Ectodermal cell (in vitro differentiated cells): ENCODE results near the gene VIT.
"Not testable (repeated sequence)": the region's sequence is repeated elsewhere in the genome, so short reads cannot be mapped to it uniquely, and the experiment has no call there.

Source experiments
- H3K27ac ChIP-seq: 2 replicates; pipeline ENCODE4 v1.7.0; 2013; ENCODE audit warnings: mild to moderate bottlenecking, low read depth, low read length; ENCODE audit not compliant: insufficient read depth, poor library complexity, severe bottlenecking
- H3K27me3 ChIP-seq: 2 replicates; pipeline ENCODE4 v1.7.0; 2013; ENCODE audit warnings: mild to moderate bottlenecking, low read length; ENCODE audit not compliant: insufficient read depth, control insufficient read depth, poor library complexity, severe bottlenecking
- H3K36me3 ChIP-seq: one replicate; pipeline ENCODE4 v1.7.0; 2013; ENCODE audit warnings: low read length; ENCODE audit not compliant: control insufficient read depth, insufficient read depth
- H3K4me1 ChIP-seq: one replicate; pipeline ENCODE4 v1.7.0; 2013; ENCODE audit warnings: low read length; ENCODE audit not compliant: control insufficient read depth, insufficient read depth
- H3K4me3 ChIP-seq: 2 replicates; pipeline ENCODE4 v1.7.0; 2013; ENCODE audit warnings: low read depth, low read length, control low read depth; ENCODE audit not compliant: insufficient read depth
- H3K9me3 ChIP-seq: 2 replicates; pipeline ENCODE4 v1.7.0; 2013; ENCODE audit warnings: mild to moderate bottlenecking, low read length, moderate library complexity; ENCODE audit not compliant: control insufficient read depth
- WGBS, 2 experiments: methylation state at CpG; one replicate each; pipeline ENCODE4 v1.1.7; 2013; ENCODE audit warnings: missing lambda C conversion rate in 2 of 2; 5-methylcytosine and 5-hydroxymethylcytosine counted together

Gene VIT

DNA sequence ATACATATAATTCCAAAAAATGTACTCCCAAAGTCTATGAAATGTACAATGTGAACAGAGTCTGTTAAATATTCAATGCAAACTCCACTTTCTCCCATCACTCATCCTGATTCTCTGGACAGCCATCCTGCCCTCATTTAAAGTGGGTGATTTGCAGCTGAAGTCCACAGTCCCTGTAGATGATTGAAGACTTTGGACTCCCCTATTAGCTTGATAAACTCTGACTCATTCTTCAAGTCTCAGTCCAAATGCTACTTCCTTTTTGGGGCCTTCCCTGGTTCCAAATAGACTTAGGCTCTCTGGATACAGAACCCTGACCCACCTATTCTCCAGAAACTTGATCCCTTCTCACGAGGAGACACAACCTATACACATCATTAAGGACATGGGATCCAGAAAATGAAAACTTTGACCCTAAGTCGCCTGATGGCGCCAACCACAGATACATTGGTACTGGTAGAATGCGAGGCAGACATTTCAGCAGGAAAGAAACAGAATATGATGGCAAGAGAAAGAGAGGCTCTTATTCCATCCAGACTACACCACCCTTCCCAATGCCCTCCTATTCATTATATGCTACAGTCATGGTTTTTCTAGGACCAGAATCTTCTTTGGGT lies 122.7 kb downstream of the VIT start:
- WGBS, 2 experiments, result 63 to 84% methylated on average over 4 of the region's 4 CpGs
- Histone ChIP-seq H3K36me3 (no peaks in the 10 kb centered on the region), H3K9me3 (no peaks in the 10 kb centered on the region), H3K4me1 (peaks cover 8% of the 10 kb centered on the region), H3K4me3 (no peak overlapping the region), H3K27me3 (no peaks in the 10 kb centered on the region), H3K27ac (no peak overlapping the region)

DNA sequence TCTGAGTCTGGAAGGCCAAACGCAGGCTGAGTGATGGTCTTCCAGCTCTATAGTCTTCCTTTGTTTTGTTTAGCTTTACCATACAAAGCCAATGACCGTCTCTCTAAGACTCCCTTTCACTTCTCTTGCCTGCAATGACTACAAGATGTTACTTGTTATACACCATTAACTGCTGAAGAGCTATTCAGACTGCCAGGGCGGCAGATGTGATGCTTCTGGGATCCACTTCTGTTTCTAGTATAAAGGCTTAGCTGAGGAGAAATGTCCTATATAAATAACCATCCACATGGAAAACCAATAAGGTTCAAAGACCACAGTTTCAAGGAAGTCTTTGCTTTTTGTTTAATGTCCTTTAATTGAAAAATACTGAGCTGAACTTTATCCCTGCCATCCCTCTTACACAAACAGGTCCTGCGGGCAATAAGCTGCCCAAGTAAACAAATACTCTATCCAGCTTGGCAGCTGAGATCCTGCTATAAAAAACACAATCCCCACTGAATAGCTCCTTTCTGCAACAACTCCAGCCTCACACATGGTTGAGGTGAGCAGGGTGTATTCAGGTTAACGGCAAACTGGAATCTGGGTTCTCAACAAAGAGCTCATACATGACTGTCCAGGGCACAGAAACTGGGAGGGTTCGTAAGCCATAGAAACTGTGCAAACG lies 124.6 kb downstream of the VIT start:
- Histone ChIP-seq H3K27me3 (no peaks in the 10 kb centered on the region), H3K9me3 (no peaks in the 10 kb centered on the region), H3K4me1 (peaks cover 8% of the 10 kb centered on the region), H3K4me3 (no peak overlapping the region), H3K27ac (no peak overlapping the region), H3K36me3 (no peaks in the 10 kb centered on the region)
- 86 to 90% methylated on average over 6 of the region's 7 CpGs for WGBS, 2 experiments

- no peak overlapping the region for H3K4me3 ChIP-seq
- H3K4me1 ChIP-seq, result peaks cover 8% of the 10 kb centered on the region
- H3K27ac ChIP-seq, result no peak overlapping the region
- no peaks in the 10 kb centered on the region for H3K27me3 ChIP-seq
- H3K36me3 ChIP-seq, result no peaks in the 10 kb centered on the region
- 83 to 86% methylated on average over 10 of the region's 10 CpGs for WGBS, 2 experiments
- H3K9me3 ChIP-seq, result no peaks in the 10 kb centered on the region
Measured at GRCh38 chr2:36823862-36824261, 127.4 kb downstream of the VIT start.

DNA sequence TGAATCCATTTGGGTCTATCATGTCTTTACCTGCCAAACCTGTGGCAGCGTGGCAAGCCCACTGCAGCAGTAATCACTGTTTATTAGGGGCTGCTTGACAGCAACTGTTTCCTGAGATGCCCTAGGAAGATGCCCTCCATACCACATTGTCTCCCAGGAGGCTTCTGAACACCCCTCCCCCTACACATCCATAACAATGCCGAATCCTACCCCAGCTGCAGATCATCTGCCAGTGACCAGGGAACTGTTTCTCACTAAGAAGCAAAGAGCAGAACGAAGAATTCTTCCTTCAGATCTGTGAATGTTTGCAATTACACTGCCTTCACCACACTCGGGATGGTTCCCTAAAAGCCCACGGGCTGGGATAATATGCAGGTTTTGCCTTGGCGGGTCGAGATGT lies 127.8 kb downstream of the VIT start:
- 60 to 62% methylated on average over 7 of the region's 7 CpGs for WGBS, 2 experiments
- Histone ChIP-seq H3K36me3 (no peaks in the 10 kb centered on the region), H3K27me3 (no peaks in the 10 kb centered on the region), H3K9me3 (no peaks in the 10 kb centered on the region), H3K4me1 (peaks cover 8% of the 10 kb centered on the region), H3K4me3 (no peak overlapping the region), H3K27ac (no peak overlapping the region)

DNA sequence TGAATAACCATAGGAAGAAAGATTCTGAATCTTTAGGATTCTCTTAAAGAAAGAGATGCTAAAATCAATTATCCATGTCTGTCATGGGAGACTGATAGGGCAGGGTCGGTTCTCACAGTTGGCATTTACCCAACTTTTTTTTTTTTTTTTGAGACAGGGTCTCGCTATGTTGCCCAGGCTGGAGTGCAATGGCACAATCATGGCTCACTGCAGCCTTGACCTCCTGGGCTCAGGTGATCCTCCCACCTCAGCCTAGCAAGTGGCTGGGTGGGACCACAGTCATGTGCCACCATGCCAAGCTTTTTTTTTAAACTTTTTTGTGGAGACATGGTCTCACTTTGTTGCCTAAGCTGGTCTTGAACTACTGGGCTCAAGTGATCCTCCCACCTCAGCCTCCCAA lies 128.2 kb downstream of the VIT start:
- H3K4me3 ChIP-seq, H3K36me3 ChIP-seq, H3K27ac ChIP-seq, H3K9me3 ChIP-seq, H3K27me3 ChIP-seq, H3K4me1 ChIP-seq: not testable (repeated sequence)
- 76 to 79% methylated on average over 2 of the region's 2 CpGs for WGBS, 2 experiments

- Histone ChIP-seq H3K4me3 (no peak overlapping the region), H3K9me3 (no peaks in the 10 kb centered on the region)
Measured at GRCh38 chr2:36831185-36831584, 134.7 kb downstream of the VIT start.

DNA sequence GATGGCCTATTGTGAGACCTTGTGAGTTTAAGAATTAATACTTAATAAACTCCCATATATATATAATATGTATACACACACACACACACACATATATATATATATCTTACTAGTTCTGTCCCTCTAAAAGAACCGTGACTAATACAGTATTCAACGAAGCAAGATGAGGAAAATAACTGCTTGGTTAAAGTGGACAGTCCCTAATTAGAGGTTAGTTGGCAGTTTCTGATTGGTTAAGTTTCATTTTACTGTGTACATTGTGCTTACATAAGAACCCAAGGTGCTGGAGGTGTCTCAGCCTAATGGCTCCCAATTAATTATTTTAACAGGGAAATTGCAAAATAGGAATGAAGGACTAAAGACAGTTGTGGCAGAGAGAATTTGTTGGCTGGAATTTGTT lies 137.7 kb downstream of the VIT start:
- H3K27me3 ChIP-seq, result no peaks in the 10 kb centered on the region

More at GRCh38 chr2:36831185-36831584, 134.7 kb downstream of the VIT start:
- WGBS, 2 experiments, result 87 to 89% methylated on average over 1 of the region's 1 CpG
- Histone ChIP-seq H3K4me1 (no peaks in the 10 kb centered on the region), H3K27me3 (no peaks in the 10 kb centered on the region), H3K36me3 (no peaks in the 10 kb centered on the region), H3K27ac (no peak overlapping the region)

DNA sequence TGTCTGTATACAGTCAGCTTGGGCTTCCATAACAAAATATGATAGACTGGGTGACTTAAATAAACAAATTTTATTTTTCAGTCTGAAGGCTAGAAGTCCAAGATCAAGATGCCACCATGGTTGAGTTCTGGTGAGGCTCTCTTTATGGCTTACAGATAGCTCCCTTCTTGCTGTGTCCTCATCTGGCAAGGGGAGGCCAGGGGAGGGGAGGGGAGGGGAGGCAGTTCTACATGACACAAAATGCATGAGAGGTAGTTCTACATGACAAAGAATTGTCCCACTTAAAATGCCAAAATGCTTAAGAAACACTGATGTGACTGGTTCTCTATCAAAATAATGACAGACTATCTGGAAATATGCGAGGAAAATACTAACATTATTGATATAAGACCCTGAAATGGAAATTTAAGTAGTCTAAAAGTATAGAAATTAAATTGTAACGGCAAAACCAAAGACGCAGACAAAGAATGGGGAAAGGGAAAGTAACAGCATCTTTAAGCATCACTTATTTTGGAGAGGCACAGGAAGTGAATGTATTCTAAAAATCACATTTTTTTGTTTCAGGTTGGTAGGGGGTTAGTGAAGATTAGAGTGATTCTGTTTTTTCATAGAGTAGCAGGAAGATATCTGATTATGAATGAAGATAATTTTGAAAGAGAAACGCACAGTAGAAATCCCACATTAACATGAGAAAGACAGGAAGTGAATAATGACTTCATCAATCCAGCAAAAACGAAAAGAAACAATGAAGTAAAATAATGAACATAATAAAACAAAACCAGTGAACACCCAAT lies 138.4 kb downstream of the VIT start:
- no peaks in the 10 kb centered on the region for H3K36me3 ChIP-seq
- H3K9me3 ChIP-seq, result no peaks in the 10 kb centered on the region
- no peak overlapping the region for H3K4me3 ChIP-seq
- peaks cover 3% of the 10 kb centered on the region for H3K4me1 ChIP-seq
- no peaks in the 10 kb centered on the region for H3K27me3 ChIP-seq
- no peak overlapping the region for H3K27ac ChIP-seq
- 30 to 31% methylated on average over 2 to 5 of the region's 5 CpGs for WGBS, 2 experiments

More for the DNA sequence above, 137.7 kb downstream of the VIT start:
- H3K9me3 ChIP-seq, result no peaks in the 10 kb centered on the region
- no peak overlapping the region for H3K4me3 ChIP-seq
- H3K4me1 ChIP-seq, result no peaks in the 10 kb centered on the region
- no peak overlapping the region for H3K27ac ChIP-seq
- WGBS, 2 experiments, result 91 to 96% methylated on average over 2 of the region's 2 CpGs
- no peaks in the 10 kb centered on the region for H3K36me3 ChIP-seq

DNA sequence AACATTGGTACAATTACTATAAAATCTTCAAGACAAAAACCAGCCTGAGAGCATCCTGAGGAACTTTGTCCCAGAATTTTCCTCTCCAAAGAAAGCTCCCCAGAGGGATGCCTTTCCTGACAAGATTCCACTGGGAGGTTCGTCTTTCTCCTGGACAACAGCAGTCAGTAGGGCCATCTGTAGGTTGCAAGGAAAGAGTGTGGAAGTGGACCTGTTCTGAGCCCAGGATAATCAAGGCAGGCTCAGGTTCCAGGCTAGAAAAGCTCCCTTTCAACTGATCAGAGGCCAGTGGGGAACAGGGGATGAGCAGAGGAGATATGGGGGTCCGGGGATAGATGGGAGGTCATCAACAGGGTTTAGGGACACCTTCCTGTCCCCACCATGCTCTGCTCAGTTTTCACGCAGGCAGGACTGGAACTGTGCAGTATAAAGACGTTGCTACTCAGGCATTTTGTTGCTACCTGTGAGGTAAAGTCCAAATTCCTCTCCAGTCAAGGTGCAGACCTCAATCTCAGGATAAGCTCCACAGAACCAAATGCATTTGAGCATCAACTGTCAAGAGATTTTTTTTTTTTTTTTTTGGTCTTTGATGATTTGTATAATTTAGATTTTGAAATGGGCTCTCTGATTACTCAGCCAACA lies 143.6 kb downstream of the VIT start:
- no peaks in the 10 kb centered on the region for H3K27me3 ChIP-seq
- H3K4me1 ChIP-seq, result peaks cover 5% of the 10 kb centered on the region
- no peak overlapping the region for H3K27ac ChIP-seq
- H3K9me3 ChIP-seq, result no peaks in the 10 kb centered on the region
- no peak overlapping the region for H3K4me3 ChIP-seq
- 78 to 81% methylated on average over 4 of the region's 4 CpGs for WGBS, 2 experiments
- H3K36me3 ChIP-seq, result no peaks in the 10 kb centered on the region

GRCh38 chr2:36843838-36844237 lies 147.3 kb downstream of the VIT start:
- H3K4me1 ChIP-seq, result peaks cover 5% of the 10 kb centered on the region
- no peak overlapping the region for H3K27ac ChIP-seq
- H3K9me3 ChIP-seq, result no peaks in the 10 kb centered on the region
- H3K4me3 ChIP-seq, result no peak overlapping the region
- peaks cover 2% of the 10 kb centered on the region for H3K36me3 ChIP-seq
- H3K27me3 ChIP-seq, result no peaks in the 10 kb centered on the region
